Fibroblast of skin of back (primary cell): Measurements from ENCODE around the gene UPF1.
A peak's percentile ranks its signal among the peaks of the same experiment; 100 is the strongest.

Source experiments
- DNase-seq: peaks from one replicate; pipeline ENCODE4 v3.0.0-alpha.2; 2013

The UPF1 gene

GRCh38 chr19:18875726-18876125, 44.0 kb downstream of the UPF1 start:
- DNase-seq, result peak; percentile 31

DNA sequence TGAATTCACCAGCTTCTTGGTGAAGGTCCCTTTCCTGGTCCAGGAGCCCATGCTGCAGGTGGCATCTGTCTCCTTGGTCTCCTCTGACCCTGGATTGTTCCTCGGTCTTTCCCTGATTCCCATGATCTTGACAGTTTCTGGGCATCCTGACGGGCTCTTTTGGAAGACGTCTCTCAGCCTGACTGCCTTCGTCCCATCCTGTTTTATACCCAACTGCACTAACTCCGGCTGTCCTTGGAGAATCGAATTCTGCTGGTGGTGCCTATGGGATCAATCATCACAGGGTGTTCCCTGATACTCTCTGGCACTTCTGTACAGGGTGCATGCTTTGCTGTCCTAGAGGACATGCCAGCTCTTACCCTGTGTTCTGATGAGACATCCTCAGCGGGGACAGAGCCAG, 45.1 kb downstream of the UPF1 start:
- DNase-seq, result no peak

- no peak for DNase-seq
Measured at GRCh38 chr19:18878058-18878797, 46.5 kb downstream of the UPF1 start.

- no peak for DNase-seq
Measured at GRCh38 chr19:18878858-18879578, 47.3 kb downstream of the UPF1 start.

DNA sequence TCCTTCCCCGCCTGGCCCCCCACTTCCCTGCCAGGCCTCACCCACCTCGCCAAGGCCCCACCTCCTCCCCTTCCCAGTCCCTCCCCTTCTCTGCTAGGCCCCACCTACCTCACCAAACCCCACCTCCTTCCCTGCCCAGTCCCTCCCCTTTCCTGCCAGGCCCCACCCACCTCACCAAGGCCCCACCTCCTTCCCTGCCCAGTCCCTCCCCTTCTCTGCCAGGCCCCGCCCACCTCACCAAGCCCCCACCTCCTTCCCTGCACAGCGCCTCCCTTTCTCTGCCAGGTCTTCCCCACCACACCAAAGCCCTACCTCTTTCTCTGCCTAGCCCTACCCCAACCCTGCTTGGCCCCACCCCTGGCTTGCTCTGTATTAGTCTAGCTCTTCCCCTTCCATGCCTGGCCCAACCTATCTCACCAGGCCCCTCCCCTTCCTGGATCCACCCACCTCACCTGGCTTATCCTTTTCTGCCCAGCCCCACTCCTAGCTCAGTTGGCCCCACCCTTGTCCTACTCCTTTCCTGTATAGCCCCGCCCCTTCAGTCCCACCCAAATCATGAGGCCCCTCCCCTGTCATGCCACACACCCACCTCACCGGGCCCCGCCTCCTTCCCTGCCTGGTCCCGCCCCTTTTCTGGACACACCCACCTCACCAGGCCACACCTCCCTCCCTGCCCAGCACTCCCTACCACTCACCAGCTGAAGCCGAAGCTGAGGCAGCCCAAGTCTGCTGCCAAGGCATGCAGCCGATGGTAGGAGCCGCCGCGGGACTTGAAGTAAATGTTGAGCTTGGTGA, 48.0 kb downstream of the UPF1 start:
- no peak for DNase-seq

DNA sequence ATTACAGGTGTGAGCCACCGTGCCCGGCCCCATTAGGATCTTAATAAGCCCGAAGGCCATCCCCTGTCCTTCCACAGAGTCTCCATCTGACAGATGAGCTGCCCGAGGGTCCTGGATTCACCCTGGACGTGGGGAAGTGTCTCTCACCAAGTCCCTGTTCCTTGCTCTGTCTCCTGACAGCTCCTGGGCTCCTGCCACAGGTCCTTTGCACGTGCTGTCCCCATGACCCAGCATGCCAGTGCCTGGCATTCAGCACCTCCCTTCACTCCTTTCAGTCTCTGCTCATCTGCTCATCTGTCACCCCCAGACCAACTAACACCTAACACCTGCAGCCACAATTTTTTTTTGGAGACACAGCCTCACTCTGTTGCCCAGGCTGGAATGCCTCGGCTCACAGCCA, 49.7 kb downstream of the UPF1 start:
- no peak for DNase-seq

- DNase-seq, result no peak
Measured at GRCh38 chr19:18883526-18884304, 52.0 kb downstream of the UPF1 start.

DNA sequence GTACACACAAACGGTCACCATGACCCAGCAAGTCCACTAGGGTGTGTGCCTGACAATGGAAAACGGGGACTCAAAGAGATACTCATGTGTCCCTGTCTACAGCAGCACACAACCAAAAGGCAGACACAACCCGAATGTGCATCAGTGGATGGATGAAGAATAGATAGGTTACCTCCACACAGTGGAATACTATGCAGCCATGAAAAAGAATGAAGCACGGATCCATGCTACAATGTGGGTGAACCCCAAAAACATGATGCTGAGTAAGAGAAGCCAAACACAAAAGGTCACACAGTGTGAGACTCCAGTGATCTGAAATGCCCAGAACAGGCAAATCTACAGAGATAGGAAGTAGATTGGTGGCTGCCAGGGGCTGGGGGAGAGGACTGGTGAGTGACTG, 55.2 kb downstream of the UPF1 start:
- DNase-seq, result no peak

- DNase-seq, result no peak
Measured at GRCh38 chr19:18889949-18890745, 58.4 kb downstream of the UPF1 start.

GRCh38 chr19:18893587-18894253, 62.0 kb downstream of the UPF1 start:
- no peak for DNase-seq

DNA sequence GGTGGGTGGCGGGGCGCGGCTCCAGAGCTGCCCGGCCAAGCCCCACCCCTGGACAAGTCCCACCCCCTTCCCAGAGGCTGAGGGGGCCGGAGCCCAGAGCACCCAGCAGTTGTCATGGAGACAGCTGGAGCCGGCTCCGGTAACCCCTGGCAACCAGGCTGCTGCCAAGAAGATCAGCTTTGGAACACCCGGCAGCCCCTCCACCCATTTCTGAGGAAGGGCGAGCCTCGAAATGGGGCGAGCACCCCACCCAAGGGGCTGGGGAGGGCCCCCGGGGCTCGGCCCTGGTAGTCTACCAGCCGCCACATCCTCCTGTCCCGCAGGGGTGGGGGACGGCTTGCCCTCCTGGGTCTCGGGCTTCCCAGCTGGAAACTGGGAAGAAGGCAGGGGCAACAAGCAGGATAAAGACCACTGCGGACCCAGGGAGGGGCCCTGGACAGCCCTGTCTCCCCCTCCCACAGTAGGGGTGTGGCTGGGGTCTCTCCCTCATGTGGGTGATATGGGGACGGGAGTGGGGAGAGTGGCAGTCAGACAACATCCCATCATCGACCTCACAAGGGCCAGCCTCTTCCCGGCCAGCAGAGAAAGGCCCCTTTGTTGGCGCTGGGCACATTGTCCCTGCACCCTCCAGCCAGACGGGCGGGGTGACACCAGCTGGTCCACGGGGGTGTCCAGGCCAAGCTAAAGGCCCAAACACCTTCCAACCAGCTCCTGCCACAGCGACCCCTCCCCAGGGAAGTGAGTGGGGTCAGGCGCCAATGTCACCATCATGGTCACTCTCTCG, 62.7 kb downstream of the UPF1 start:
- DNase-seq, result peak; percentile 24

DNA sequence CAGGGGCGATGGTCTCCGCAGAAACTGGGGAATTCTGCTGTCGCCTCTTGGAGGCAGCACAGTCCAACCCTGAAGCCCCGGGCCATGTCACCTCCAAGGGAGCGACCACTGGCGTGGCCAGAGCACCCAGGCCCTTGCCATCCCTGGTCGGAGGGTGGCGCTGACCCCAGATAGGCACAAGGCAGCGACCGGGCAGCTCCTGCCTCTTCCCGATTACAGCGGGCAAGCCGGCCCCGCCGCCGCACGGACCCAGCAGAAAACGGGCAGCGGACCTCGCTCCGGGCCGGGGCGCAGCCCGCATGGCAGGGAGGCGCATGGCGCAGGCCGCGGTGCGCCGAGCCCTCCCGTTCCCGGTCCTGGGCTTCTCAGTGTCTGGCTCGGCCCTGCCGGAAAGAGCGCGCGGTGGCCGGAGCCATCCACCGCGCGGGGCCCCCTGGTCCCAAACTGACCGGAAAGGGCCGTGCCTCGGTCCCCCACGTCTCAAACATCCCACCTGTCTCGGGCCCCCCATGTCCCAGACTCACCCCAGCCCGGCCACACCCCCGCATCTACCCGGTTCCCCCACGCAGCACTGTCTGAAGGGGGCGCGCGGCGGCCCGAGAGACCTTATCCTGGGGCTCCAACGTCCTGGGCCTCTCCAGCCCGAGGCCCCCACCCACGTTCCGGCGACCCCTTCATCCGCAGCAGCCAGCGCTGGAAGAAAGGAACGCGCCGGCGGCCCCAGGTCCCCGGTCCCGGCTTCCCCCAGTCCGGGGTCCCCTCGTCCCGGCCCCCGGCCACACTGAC, 63.5 kb downstream of the UPF1 start:
- DNase-seq, result peak; percentile 46

DNA sequence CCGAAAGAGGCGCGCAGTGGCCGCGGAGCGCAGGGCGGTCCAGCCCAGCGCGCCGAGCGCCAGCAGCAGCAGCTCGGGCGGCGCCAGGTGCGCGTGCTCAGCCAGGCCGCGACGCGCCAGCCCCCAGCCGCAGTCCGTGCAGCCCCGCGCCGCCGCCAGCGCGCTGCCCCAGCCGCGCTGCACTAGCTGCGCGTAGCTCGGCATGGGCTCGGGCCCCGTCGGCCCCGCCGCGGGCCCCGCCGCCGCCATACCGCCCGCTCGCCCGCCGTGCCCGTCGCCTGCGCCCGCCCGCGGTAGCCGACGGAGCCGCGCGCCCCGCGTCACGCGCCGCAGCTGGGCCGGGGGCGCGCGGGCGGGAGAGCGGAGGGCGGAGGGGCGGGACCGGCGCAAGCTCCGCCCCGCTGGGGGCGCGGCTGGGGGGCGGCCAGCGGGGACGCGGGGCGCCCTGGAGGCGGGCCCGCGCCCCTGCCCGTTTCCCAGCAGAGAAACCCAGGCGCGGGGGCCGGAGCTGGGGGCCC, 64.1 kb downstream of the UPF1 start, which contains the start of gene CERS1:
Gene CERS1, minus strand, starts transcription at position 335 of the 518 bp plus-strand sequence. Its CDS starts 86 bp downstream, at position 249.
- DNase-seq, result peak; percentile 8

DNA sequence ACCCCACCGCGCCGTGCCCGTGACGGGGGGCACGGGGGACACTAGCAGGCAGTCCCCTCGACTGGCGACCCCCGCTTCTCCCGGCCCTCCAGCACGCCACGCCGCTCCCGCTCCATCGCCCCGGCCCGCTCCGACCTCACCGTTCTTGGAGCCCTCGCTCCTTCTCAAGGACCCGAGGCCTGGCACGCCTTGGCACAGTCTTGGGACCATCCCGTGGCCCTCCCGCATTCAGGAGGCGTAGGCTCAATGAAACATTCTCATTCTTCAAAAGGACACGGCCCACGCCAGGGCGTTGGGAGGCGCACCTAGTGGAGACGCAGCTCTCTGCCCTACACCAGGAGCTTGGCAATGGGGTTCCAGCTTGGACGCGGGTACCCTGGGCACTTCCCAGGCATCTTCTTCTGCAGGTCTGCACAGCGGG, 64.7 kb downstream of the UPF1 start:
- no peak for DNase-seq

GRCh38 chr19:18897094-18898029, 65.6 kb downstream of the UPF1 start:
- DNase-seq, result no peak

DNA sequence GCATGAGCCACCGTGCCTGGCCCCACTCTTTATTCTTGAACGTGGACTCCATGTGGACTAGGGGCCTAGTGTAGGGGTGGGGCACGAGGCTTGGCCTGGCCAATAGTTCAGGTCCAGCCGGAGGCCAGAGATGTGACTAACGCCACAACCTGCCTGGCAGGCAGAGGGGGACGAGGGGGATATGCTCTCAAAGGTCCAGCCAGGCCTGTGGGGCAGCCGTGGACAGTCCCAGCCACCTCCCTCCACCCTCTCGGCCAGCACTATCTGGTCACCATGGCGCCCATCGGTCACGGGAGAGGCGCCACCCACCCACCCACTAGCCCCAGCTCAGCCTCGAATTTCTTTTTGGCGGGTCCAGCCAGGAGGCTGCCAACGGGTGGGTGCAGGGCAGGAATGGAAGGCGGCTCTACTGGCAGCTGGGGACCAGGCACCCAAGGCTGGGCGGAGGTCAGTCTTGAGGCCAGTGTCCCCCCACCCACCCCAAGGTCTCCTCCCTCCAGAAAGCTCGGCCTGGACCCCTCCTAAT, 66.4 kb downstream of the UPF1 start:
- DNase-seq, result no peak

GRCh38 chr19:18898607-18899408, 67.0 kb downstream of the UPF1 start:
- DNase-seq, result no peak
